SU-DHL-6 (cell line): ENCODE measurements around the gene PPP2R1A.

Experiments used
- H2AFZ ChIP-seq: fragments of 200-600 bp; sonication (generic); 2 replicates; pipeline ENCODE4 v1.6.1; 2014; ENCODE audit warnings: low read depth, mild to moderate bottlenecking, moderate library complexity, mixed read lengths, antibody characterized with exemption, low read length; ENCODE audit not compliant: severe bottlenecking
- H3F3A ChIP-seq: fragments of 200-600 bp; shearing (Covaris generic); 2 replicates; pipeline ENCODE4 v1.6.0; 2016; ENCODE audit warnings: antibody characterized with exemption, mild to moderate bottlenecking; ENCODE audit not compliant: insufficient read depth
- H3K27ac ChIP-seq: fragments of 200-600 bp; sonication (generic); 2 replicates; pipeline ENCODE4 v1.5.1; 2016; ENCODE audit warnings: low read depth, mild to moderate bottlenecking, low read length, moderate library complexity, mixed read lengths
- H3K27me3 ChIP-seq: fragments of 200-600 bp; sonication (generic), shearing (Covaris generic); 2 replicates; pipeline ENCODE4 v1.6.0; 2014; ENCODE audit warnings: mild to moderate bottlenecking, low read length
- H3K36me3 ChIP-seq: fragments of 200-600 bp; sonication (generic); 2 replicates; pipeline ENCODE4 v1.6.1; 2014; ENCODE audit warnings: mild to moderate bottlenecking, low read length, mixed read lengths
- H3K4me2 ChIP-seq: fragments of 300-600, 200-600 bp; shearing (Covaris generic), sonication (generic); 2 replicates; pipeline ENCODE4 v1.6.0; 2014; ENCODE audit warnings: low read length, low read depth, mild to moderate bottlenecking; ENCODE audit not compliant: poor library complexity, severe bottlenecking
- H3K4me3 ChIP-seq: fragments of 200-600 bp; sonication (generic); 2 replicates; pipeline ENCODE4 v1.5.1; 2014; ENCODE audit warnings: antibody characterized with exemption, low read length, mild to moderate bottlenecking, mixed read lengths; ENCODE audit not compliant: insufficient read depth, poor library complexity, severe bottlenecking
- H3K79me2 ChIP-seq: fragments of 200-600 bp; sonication (generic); 2 replicates; pipeline ENCODE4 v1.6.1; 2014; ENCODE audit warnings: mild to moderate bottlenecking, low read length, moderate library complexity; ENCODE audit not compliant: insufficient read depth
- H3K9ac ChIP-seq: fragments of 200-600 bp; sonication (generic); 2 replicates; pipeline ENCODE4 v1.7.0; 2014; ENCODE audit warnings: mild to moderate bottlenecking, low read length
- H3K9me2 ChIP-seq: fragments of 200-600 bp; sonication (generic); replicated peaks from 2 replicates; pipeline ENCODE4 v1.6.1; 2014; ENCODE audit warnings: low read length; ENCODE audit not compliant: insufficient read depth
- H3K9me3 ChIP-seq: fragments of 200-600 bp; sonication (generic); 2 replicates; pipeline ENCODE4 v1.6.1; 2014; ENCODE audit warnings: low read length, mixed read lengths; ENCODE audit not compliant: insufficient read depth
- H4K20me1 ChIP-seq: fragments of 200-600 bp; sonication (generic); 2 replicates; pipeline ENCODE4 v1.6.1; 2014; ENCODE audit warnings: low read depth, mild to moderate bottlenecking, antibody characterized with exemption, low read length, moderate library complexity, mixed read lengths
- CTCF ChIP-seq: fragments of 200-600 bp; sonication (generic); IDR thresholded peaks from one replicate; pipeline ENCODE4 v1.5.1; 2017; ENCODE audit warnings: antibody characterized with exemption, mild to moderate bottlenecking, low read length, moderate library complexity; ENCODE audit not compliant: insufficient read depth, poor library complexity, severe bottlenecking
- EZH2phosphoT487 ChIP-seq: fragments of 200-600 bp; sonication (generic), shearing (Covaris generic); conservative IDR thresholded peaks from 2 replicates; pipeline ENCODE4 v1.6.1; 2018; ENCODE audit warnings: mild to moderate bottlenecking, antibody characterized with exemption, low read length, moderate library complexity, mixed read lengths

The PPP2R1A gene

GRCh38 chr19:52190487-52191293 is 838 bp downstream of the PPP2R1A start:
- H3K9ac ChIP-seq: peak overlapping the region; percentile 94
- no peaks in the 10 kb centered on the region for H3K9me2 ChIP-seq
- peak overlapping the region; percentile 96 for H3K4me3 ChIP-seq
- H3K27me3 ChIP-seq: no peaks in the 10 kb centered on the region
- no peaks in the 10 kb centered on the region; the same call in 1 of the 2 replicates for H3F3A ChIP-seq
- peaks cover 56% of the 10 kb centered on the region for H3K79me2 ChIP-seq
- no peaks in the 10 kb centered on the region; the same call in 1 of the 2 replicates for H4K20me1 ChIP-seq
- no peaks in the 10 kb centered on the region for H3K9me3 ChIP-seq
- peak overlapping the region; percentile 50 for H2AFZ ChIP-seq
- H3K36me3 ChIP-seq: peaks cover 6% of the 10 kb centered on the region; the same call in 1 of the 2 replicates
- H3K4me2 ChIP-seq: peak overlapping the region; percentile 75
- TF ChIP-seq CTCF: no peak
- TF ChIP-seq EZH2phosphoT487: no peak
- H3K27ac ChIP-seq: peak overlapping the region; percentile 81

- Histone ChIP-seq H3K79me2 (peaks cover 63% of the 10 kb centered on the region), H3K27me3 (no peaks in the 10 kb centered on the region), H3F3A (no peaks in the 10 kb centered on the region; the same call in 1 of the 2 replicates), H3K9ac (peak overlapping the region; percentile 94), H3K4me2 (peak overlapping the region; percentile 75), H3K4me3 (peak overlapping the region; percentile 96), H3K9me3 (no peaks in the 10 kb centered on the region), H2AFZ (no peak overlapping the region), H3K9me2 (no peaks in the 10 kb centered on the region), H3K36me3 (peaks cover 6% of the 10 kb centered on the region; the same call in 1 of the 2 replicates), H3K27ac (peak overlapping the region; percentile 81; the same call in 1 of the 2 replicates), H4K20me1 (no peaks in the 10 kb centered on the region; the same call in 1 of the 2 replicates)
- TF ChIP-seq CTCF (no peak), EZH2phosphoT487 (no peak)
Measured at GRCh38 chr19:52191389-52191788, 1.5 kb downstream of the PPP2R1A start.

- no peak overlapping the region for H3K27ac ChIP-seq
- no peak overlapping the region for H3K4me3 ChIP-seq
- H3K79me2 ChIP-seq: peaks cover 68% of the 10 kb centered on the region
- peaks cover 4% of the 10 kb centered on the region; the same call in 1 of the 2 replicates for H4K20me1 ChIP-seq
- peak overlapping the region; percentile 75 for H3K4me2 ChIP-seq
- no peaks in the 10 kb centered on the region for H3K27me3 ChIP-seq
- H3K9me2 ChIP-seq: no peaks in the 10 kb centered on the region
- no peak overlapping the region for H2AFZ ChIP-seq
- TF ChIP-seq EZH2phosphoT487 (no peak), CTCF (no peak)
- no peaks in the 10 kb centered on the region; the same call in 1 of the 2 replicates for H3F3A ChIP-seq
- peak overlapping the region; percentile 94; the same call in 1 of the 2 replicates for H3K9ac ChIP-seq
- peaks cover 12% of the 10 kb centered on the region; the same call in 1 of the 2 replicates for H3K36me3 ChIP-seq
- no peaks in the 10 kb centered on the region for H3K9me3 ChIP-seq
Measured at GRCh38 chr19:52191951-52192350, 2.1 kb downstream of the PPP2R1A start.
